ENCODE results near the gene MRPL57.
A peak's percentile ranks its signal among the peaks of the same experiment; 100 is the strongest.
"Not testable (repeated sequence)": the region's sequence is repeated elsewhere in the genome, so short reads cannot be mapped to it uniquely, and the experiment has no call there.

The MRPL57 gene

DNA sequence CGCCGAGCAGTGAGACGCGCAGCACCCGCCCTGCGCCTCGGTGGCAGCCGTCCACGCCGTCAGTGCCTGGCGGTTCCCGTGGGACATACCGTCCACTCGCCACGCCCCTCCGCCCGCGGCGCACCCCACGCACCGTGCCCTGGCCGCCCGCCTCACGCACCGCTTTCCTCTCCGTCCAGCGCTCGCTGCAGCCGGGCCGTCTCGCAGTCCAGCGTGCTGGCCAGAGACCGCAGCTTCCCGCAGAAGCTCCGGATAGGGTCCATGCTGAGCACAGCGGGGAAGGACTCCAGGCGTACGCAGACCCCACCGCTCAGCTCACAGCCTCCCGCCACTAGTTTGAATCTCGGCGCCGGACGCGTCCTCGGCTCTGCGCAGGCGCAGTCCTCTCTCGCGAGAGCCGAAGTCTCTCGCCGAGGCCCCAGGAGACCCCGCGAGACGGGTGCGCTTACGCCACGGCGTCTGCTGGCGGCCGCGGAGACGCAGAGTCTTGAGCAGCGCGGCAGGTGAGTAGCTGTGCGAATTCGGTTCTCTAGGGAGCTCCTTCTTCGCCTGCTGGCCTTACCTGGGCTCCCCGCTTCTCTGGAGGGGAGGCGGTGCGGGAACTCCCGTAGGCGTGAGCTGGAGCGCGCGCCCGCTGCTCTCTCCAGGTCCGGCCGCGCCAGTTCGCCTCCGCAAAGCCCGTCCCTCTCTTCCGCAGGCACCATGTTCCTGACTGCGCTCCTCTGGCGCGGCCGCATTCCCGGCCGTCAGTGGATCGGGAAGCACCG, at the start of gene MRPL57, which contains the start of gene SKA3:
Gene MRPL57, plus strand, starts transcription at position 444 of the 767 bp plus-strand sequence. Its CDS starts 259 bp downstream, at position 703.
Gene SKA3, minus strand, starts transcription at position 338 of the 767 bp plus-strand sequence. Its CDS starts 75 bp downstream, at position 263.
- Histone ChIP-seq H3K9ac (ENCODE audit: low read length in 5 of 5) (peak within 1 kb of the TSS; percentile 75 to 93 (median 92)), H3K27ac (ENCODE audit: low read depth, low read length) (peak within 1 kb of the TSS; percentile 85), H3K27me3 (ENCODE audit: control insufficient read depth in 5 of 5, insufficient read depth in 4 of 5, low read length in 5 of 5) (no peaks in the 10 kb centered on the region), H3K4me1 (ENCODE audit: control insufficient read depth in 5 of 5, insufficient read depth in 5 of 5, low read length in 5 of 5) (peaks cover 0 to 21% (median 15%) of the 10 kb centered on the region in 5 donors), H3K36me3 (ENCODE audit: control insufficient read depth in 5 of 5, insufficient read depth in 5 of 5, low read length in 5 of 5) (no peaks in the 10 kb centered on the region), H3K4me3 (ENCODE audit: low read depth in 1 of 5, low read length in 5 of 5) (peak within 1 kb of the TSS; percentile 72 to 92 (median 89)), H3K9me3 (ENCODE audit: control insufficient read depth in 5 of 5, low read length in 5 of 5) (no peaks in the 10 kb centered on the region)

DNA sequence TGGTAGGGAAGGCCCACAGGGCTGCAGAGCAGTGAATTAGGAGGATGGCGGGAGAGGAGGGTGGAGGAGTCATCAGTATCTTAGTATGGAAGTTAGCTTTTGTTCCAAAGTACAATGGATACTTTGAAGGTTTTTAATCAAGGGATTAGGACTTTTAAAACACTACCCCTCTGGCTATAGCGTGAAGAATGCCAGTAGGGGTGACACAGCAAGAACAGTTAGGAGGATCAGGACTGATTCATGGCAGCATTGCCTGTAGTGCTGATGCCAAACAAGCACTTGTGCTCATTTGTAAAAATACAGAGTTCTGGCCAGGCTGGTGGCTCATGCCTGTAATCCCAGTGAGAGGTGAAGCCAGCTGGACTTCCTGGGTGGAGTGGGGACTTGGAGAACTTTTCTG, 46.3 kb upstream of the MRPL57 start:
- Histone ChIP-seq H3K36me3 (ENCODE audit: control insufficient read depth in 5 of 5, insufficient read depth in 5 of 5, low read length in 5 of 5) (no peaks in the 10 kb centered on the region), H3K27me3 (ENCODE audit: control insufficient read depth in 5 of 5, insufficient read depth in 4 of 5, low read length in 5 of 5) (no peaks in the 10 kb centered on the region), H3K4me1 (ENCODE audit: control insufficient read depth in 5 of 5, insufficient read depth in 5 of 5, low read length in 5 of 5) (peaks cover 0 to 4% (median 0%) of the 10 kb centered on the region in 5 donors), H3K9me3 (ENCODE audit: control insufficient read depth in 5 of 5, low read length in 5 of 5) (peaks cover 0 to 4% (median 0%) of the 10 kb centered on the region in 5 donors), H3K9ac (ENCODE audit: low read length in 5 of 5) (no peak overlapping the region), H3K27ac (ENCODE audit: low read depth, low read length) (no peak overlapping the region), H3K4me3 (ENCODE audit: low read depth in 1 of 5, low read length in 5 of 5) (no peak overlapping the region)

DNA sequence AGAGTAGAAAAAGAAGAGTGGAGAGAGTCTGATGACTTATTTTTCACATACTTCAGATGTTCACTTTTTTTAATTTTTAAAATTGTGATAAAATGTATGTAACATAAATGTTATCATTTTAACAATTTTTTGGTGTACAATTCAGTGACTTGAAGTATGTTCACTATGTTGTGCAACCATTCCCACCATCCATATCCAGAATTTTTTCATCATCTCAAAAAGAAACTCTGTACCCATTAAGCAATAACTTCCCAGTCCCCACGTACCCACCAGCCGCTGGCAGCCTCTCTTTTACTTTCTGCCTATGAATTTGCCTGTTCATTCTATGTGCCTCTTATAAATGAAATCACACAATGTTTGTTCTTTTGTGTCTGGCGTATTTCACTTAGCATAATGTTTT, 43.4 kb upstream of the MRPL57 start:
- H3K4me3 ChIP-seq (ENCODE audit: low read depth in 1 of 5, low read length in 5 of 5) = no peak overlapping the region
- no peaks in the 10 kb centered on the region for H3K36me3 ChIP-seq (ENCODE audit: control insufficient read depth in 5 of 5, insufficient read depth in 5 of 5, low read length in 5 of 5)
- no peak overlapping the region for H3K27ac ChIP-seq (ENCODE audit: low read depth, low read length)

GRCh38 chr13:21134475-21134874, 42.0 kb upstream of the MRPL57 start:
- no peaks in the 10 kb centered on the region for H3K36me3 ChIP-seq (ENCODE audit: control insufficient read depth in 5 of 5, insufficient read depth in 5 of 5, low read length in 5 of 5)
- no peak overlapping the region for H3K27ac ChIP-seq (ENCODE audit: low read depth, low read length)
- no peak overlapping the region for H3K4me3 ChIP-seq (ENCODE audit: low read depth in 1 of 5, low read length in 5 of 5)
- no peaks in the 10 kb centered on the region for H3K27me3 ChIP-seq (ENCODE audit: control insufficient read depth in 5 of 5, insufficient read depth in 4 of 5, low read length in 5 of 5)
- no peak overlapping the region for H3K9ac ChIP-seq (ENCODE audit: low read length in 5 of 5)
- H3K9me3 ChIP-seq (ENCODE audit: control insufficient read depth in 5 of 5, low read length in 5 of 5) = peaks cover 0 to 4% (median 0%) of the 10 kb centered on the region in 5 donors
- peaks cover 0 to 7% (median 2%) of the 10 kb centered on the region in 5 donors for H3K4me1 ChIP-seq (ENCODE audit: control insufficient read depth in 5 of 5, insufficient read depth in 5 of 5, low read length in 5 of 5)

More for the DNA sequence above, 43.4 kb upstream of the MRPL57 start:
- H3K27me3 ChIP-seq (ENCODE audit: control insufficient read depth in 5 of 5, insufficient read depth in 4 of 5, low read length in 5 of 5) = no peaks in the 10 kb centered on the region
- H3K9me3 ChIP-seq (ENCODE audit: control insufficient read depth in 5 of 5, low read length in 5 of 5) = peaks cover 0 to 4% (median 0%) of the 10 kb centered on the region in 5 donors
- no peak overlapping the region for H3K9ac ChIP-seq (ENCODE audit: low read length in 5 of 5)
- peaks cover 0 to 4% (median 0%) of the 10 kb centered on the region in 5 donors for H3K4me1 ChIP-seq (ENCODE audit: control insufficient read depth in 5 of 5, insufficient read depth in 5 of 5, low read length in 5 of 5)

DNA sequence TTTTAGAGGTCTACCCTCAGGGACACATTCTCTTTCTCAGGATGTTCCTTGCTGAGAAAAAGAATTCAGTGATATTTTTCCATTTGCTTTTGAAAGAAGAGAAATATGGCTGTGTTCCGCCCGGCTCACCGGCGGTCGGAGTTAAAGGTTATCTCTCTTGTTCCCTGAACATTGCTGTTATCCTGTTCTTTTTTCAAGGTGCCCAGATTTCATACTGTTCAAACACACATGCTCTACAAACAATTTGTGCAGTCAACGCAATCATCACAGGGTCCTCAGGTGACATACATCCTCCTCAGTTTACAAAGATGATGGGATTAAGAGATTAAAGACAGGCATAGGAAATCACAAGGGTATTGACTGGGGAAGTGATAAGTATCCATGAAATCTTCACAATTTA, 40.6 kb upstream of the MRPL57 start:
- not testable (repeated sequence) for H3K4me3 ChIP-seq (ENCODE audit: low read depth in 1 of 5, low read length in 5 of 5); H3K27ac ChIP-seq (ENCODE audit: low read depth, low read length); H3K36me3 ChIP-seq (ENCODE audit: control insufficient read depth in 5 of 5, insufficient read depth in 5 of 5, low read length in 5 of 5); H3K9me3 ChIP-seq (ENCODE audit: control insufficient read depth in 5 of 5, low read length in 5 of 5); H3K9ac ChIP-seq (ENCODE audit: low read length in 5 of 5); H3K27me3 ChIP-seq (ENCODE audit: control insufficient read depth in 5 of 5, insufficient read depth in 4 of 5, low read length in 5 of 5)
- H3K4me1 ChIP-seq (ENCODE audit: control insufficient read depth in 5 of 5, insufficient read depth in 5 of 5, low read length in 5 of 5) = peaks cover 0 to 11% (median 6%) of the 10 kb centered on the region in 5 donors

DNA sequence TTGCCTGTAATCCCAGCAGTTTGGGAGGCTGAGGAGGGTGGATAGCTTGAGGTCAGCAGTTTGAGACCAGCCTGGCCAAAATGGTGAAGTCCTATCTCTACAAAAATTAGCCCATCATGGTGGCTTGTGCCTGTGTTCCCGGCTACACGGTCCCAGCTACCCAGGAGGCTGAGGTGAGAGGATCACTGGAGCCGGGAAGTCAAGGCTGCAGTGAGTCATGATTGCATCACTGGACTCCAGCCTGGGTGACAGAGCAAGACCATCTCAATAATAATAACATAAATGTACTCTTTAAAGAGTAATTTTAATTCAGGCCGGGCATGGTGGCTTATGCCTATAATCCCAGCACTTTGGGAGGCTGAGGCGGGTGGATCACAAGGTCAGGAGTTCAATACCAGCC, 38.8 kb upstream of the MRPL57 start:
- no peak overlapping the region for H3K4me3 ChIP-seq (ENCODE audit: low read depth in 1 of 5, low read length in 5 of 5)
- peaks cover 6 to 27% (median 22%) of the 10 kb centered on the region in 5 donors for H3K4me1 ChIP-seq (ENCODE audit: control insufficient read depth in 5 of 5, insufficient read depth in 5 of 5, low read length in 5 of 5)
- no peak overlapping the region for H3K27ac ChIP-seq (ENCODE audit: low read depth, low read length)
- H3K36me3 ChIP-seq (ENCODE audit: control insufficient read depth in 5 of 5, insufficient read depth in 5 of 5, low read length in 5 of 5) = peaks cover 0 to 3% (median 3%) of the 10 kb centered on the region in 5 donors
- no peaks in the 10 kb centered on the region for H3K27me3 ChIP-seq (ENCODE audit: control insufficient read depth in 5 of 5, insufficient read depth in 4 of 5, low read length in 5 of 5)
- H3K9ac ChIP-seq (ENCODE audit: low read length in 5 of 5) = no peak overlapping the region
- H3K9me3 ChIP-seq (ENCODE audit: control insufficient read depth in 5 of 5, low read length in 5 of 5) = no peaks in the 10 kb centered on the region

DNA sequence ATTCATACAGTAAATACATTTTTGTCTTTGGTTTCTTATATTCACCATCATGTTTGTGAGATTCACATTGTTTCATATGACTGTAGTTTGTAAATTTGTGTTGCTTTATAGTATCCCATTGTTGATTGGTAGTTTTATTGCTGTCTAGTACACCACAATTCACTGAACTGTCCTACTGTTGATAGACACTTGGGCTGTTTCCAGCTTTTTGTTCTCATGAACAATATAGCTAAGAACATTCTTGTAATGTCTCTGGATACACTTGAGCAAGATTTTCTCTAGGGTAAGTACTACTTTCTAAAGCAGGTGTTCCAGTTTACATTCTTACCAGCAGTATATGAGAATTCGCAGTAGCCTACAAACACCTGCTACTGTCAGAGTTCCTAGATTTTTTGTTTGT, 37.9 kb upstream of the MRPL57 start:
- Histone ChIP-seq H3K36me3 (ENCODE audit: control insufficient read depth in 5 of 5, insufficient read depth in 5 of 5, low read length in 5 of 5) (peaks cover 3 to 11% (median 5%) of the 10 kb centered on the region in 5 donors), H3K27ac (ENCODE audit: low read depth, low read length) (no peak overlapping the region), H3K27me3 (ENCODE audit: control insufficient read depth in 5 of 5, insufficient read depth in 4 of 5, low read length in 5 of 5) (no peaks in the 10 kb centered on the region), H3K9ac (ENCODE audit: low read length in 5 of 5) (no peak overlapping the region), H3K4me3 (ENCODE audit: low read depth in 1 of 5, low read length in 5 of 5) (no peak overlapping the region), H3K9me3 (ENCODE audit: control insufficient read depth in 5 of 5, low read length in 5 of 5) (no peaks in the 10 kb centered on the region), H3K4me1 (ENCODE audit: control insufficient read depth in 5 of 5, insufficient read depth in 5 of 5, low read length in 5 of 5) (peaks cover 6 to 31% (median 26%) of the 10 kb centered on the region in 5 donors)

- Histone ChIP-seq H3K9ac (ENCODE audit: low read length in 5 of 5) (peak overlapping the region in 3 of 5 donors; percentile 78 to 94 (median 87)), H3K4me1 (ENCODE audit: control insufficient read depth in 5 of 5, insufficient read depth in 5 of 5, low read length in 5 of 5) (peaks cover 6 to 32% (median 29%) of the 10 kb centered on the region in 5 donors), H3K36me3 (ENCODE audit: control insufficient read depth in 5 of 5, insufficient read depth in 5 of 5, low read length in 5 of 5) (peaks cover 3 to 14% (median 7%) of the 10 kb centered on the region in 5 donors), H3K27ac (ENCODE audit: low read depth, low read length) (no peak overlapping the region), H3K4me3 (ENCODE audit: low read depth in 1 of 5, low read length in 5 of 5) (peak overlapping the region; percentile 87 to 98 (median 98)), H3K27me3 (ENCODE audit: control insufficient read depth in 5 of 5, insufficient read depth in 4 of 5, low read length in 5 of 5) (no peaks in the 10 kb centered on the region), H3K9me3 (ENCODE audit: control insufficient read depth in 5 of 5, low read length in 5 of 5) (no peaks in the 10 kb centered on the region)
Observed at GRCh38 chr13:21139374-21139773, 37.1 kb upstream of the MRPL57 start.

DNA sequence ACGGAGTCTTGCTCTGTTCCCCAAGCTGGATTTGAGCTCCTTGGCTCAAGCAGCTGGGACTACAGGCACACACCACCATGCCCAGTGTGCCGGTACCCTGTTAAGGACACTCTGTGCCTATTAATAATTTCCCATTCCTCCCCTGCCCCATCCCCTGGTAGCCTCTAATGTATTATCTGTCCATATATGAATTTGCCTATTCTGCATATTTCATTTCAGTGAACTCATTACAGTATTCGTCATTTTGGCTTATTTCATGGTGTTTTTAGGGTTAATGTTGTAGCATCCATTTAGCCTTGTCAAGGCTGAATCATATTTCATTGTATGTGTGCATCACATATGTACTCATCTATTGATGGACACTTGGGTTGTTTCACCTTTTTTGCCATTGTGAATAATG, 33.7 kb upstream of the MRPL57 start:
- Histone ChIP-seq H3K4me3 (ENCODE audit: low read depth in 1 of 5, low read length in 5 of 5) (peak overlapping the region in 1 of 5 donors; percentile 29), H3K27me3 (ENCODE audit: control insufficient read depth in 5 of 5, insufficient read depth in 4 of 5, low read length in 5 of 5) (no peaks in the 10 kb centered on the region), H3K27ac (ENCODE audit: low read depth, low read length) (no peak overlapping the region), H3K9ac (ENCODE audit: low read length in 5 of 5) (peak overlapping the region in 2 of 5 donors; percentile 7 to 12), H3K36me3 (ENCODE audit: control insufficient read depth in 5 of 5, insufficient read depth in 5 of 5, low read length in 5 of 5) (peaks cover 13 to 38% (median 20%) of the 10 kb centered on the region in 5 donors), H3K4me1 (ENCODE audit: control insufficient read depth in 5 of 5, insufficient read depth in 5 of 5, low read length in 5 of 5) (peaks cover 6 to 32% (median 29%) of the 10 kb centered on the region in 5 donors), H3K9me3 (ENCODE audit: control insufficient read depth in 5 of 5, low read length in 5 of 5) (no peaks in the 10 kb centered on the region)

- H3K4me1 ChIP-seq (ENCODE audit: control insufficient read depth in 5 of 5, insufficient read depth in 5 of 5, low read length in 5 of 5) = peaks cover 0 to 8% (median 7%) of the 10 kb centered on the region in 5 donors
- H3K27ac ChIP-seq (ENCODE audit: low read depth, low read length) = no peak overlapping the region
- no peaks in the 10 kb centered on the region for H3K27me3 ChIP-seq (ENCODE audit: control insufficient read depth in 5 of 5, insufficient read depth in 4 of 5, low read length in 5 of 5)
- peaks cover 19 to 38% (median 32%) of the 10 kb centered on the region in 5 donors for H3K36me3 ChIP-seq (ENCODE audit: control insufficient read depth in 5 of 5, insufficient read depth in 5 of 5, low read length in 5 of 5)
- no peak overlapping the region for H3K4me3 ChIP-seq (ENCODE audit: low read depth in 1 of 5, low read length in 5 of 5)
- no peak overlapping the region for H3K9ac ChIP-seq (ENCODE audit: low read length in 5 of 5)
- no peaks in the 10 kb centered on the region for H3K9me3 ChIP-seq (ENCODE audit: control insufficient read depth in 5 of 5, low read length in 5 of 5)
Observed at GRCh38 chr13:21147827-21148226, 28.6 kb upstream of the MRPL57 start.

Measured in subcutaneous abdominal adipose tissue (tissue), 5 donors.